NCI-H187 (cell line): ENCODE results near the gene MPZL1.

Source experiments
- DNase-seq, 2 experiments: peaks; one replicate each; lab custom pipeline; 2025; lab: John Stamatoyannopoulos, UW

Gene MPZL1

GRCh38 chr1:167751676-167752075 lies 29.9 kb downstream of the MPZL1 start:
- DNase-seq, result no peak

GRCh38 chr1:167752219-167752985 lies 30.6 kb downstream of the MPZL1 start:
- DNase-seq, result no peak

- no peak for DNase-seq
These were observed 33.9 kb downstream of the MPZL1 start for GRCh38 chr1:167755654-167756053.

- DNase-seq, result no peak
These were observed 35.1 kb downstream of the MPZL1 start for GRCh38 chr1:167756730-167757405.

DNA sequence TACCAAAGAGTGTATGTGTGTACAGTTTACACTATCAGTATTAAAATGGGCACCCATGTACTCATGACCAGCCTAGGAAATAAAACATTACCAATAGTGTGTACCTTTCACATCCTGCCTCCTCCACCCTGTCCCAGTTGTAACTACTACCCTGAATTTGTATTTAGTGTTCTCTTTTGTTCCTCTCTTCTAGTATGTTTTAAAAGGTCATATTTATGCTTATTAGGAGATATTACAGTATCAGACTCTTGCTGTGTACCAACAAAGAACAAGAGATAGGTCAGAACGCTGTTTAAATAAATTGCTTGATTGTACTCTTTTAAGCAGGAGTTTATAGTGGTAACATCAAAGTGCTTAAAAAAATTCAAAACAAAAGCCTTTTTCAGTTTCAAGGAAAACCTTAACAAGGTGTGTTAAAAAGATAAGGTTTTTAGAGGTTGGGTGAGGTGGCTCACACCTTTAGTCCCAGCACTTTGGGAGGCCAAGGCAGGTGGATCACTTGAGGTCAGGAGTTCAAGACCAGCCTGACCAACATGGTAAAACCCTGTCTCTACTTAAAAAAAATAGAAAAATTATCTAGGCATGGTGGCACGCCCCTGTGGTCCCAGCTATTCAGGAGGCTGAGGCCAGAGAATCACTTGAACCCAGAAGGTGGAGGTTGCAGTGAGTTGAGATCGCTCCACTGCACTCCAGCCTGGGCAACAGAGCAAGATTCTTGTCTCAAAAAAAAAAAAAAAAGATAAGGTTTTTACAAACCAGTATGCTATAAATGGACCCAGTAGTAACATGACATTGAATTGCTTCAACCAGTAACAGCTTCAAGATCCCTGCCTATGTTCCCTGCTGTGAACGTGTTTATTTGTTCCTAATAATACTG lies 35.9 kb downstream of the MPZL1 start:
- DNase-seq, result no peak

- DNase-seq, result no peak
These were observed 39.6 kb downstream of the MPZL1 start for GRCh38 chr1:167761400-167761799.

GRCh38 chr1:167762061-167762746 lies 40.4 kb downstream of the MPZL1 start:
- DNase-seq, result no peak

DNA sequence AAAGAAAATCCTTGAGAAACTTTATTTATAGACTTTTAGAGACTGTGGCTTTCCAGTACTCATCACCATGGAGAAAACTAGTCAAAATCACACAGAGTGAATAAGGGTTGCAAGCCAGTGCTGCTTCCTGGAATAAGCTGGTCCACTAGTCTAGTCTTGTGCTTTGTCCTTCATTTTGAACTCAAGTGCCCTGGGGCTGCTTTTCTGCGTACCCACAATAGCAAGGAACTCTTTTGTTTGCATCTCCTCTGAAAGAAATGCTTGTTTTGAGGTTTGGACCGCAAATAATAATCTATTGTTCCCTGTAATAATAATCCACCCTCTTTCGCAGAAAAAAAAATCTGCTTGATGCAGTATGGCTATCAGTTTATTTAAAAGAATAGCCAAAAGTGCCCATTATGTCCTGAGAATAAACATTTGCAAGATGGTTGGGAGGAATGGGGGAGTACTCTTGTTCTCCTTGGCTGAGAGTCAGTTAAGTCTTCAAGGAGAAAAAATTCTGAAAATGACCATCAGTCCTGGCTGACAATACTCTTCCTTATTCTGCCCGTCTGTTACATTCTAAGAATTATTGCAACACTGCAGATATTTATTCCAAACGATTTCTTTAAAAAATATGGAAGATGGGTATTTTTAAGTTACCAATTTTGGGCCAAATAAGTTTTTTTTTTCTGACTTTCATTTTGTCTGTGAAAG lies 41.9 kb downstream of the MPZL1 start:
- no peak for DNase-seq

DNA sequence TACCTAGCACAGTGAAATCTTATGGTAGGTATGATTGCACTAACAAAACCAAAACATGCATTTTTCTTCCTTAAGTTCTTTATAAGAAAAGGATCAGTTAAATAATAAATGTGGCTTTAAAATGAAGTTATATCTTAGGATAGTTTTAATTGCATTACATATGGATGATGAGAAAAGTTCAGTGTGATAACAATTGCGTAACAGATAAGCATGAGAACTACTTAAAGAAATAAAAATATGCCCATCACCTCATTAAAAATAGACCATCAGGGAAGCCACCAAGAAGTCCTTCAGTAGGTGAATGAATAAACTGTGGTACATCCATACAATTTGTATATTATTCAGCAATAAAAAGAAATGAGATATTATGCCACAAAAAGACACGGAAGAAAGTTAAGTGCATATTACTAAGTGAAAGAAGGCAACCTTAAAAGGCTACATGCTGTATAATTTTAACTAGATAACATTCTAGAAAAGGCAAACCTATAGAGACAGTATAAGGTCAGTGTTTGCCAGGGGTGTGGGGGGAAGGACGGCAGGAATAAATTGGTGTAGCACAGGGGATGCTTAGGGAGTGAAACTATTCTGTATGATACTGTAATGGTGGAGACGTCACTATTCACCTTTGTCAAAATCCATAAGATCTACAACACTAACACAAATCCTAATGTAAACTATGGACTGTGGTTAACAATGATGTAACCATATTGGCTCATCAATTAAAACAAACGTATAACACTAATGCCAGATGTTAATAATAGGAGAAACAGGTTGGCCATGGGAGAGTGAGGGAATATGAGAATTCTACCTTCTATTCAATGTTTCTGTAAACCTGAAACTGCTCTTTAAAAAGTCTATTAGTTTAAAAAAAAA lies 42.9 kb downstream of the MPZL1 start:
- DNase-seq, result no peak

DNA sequence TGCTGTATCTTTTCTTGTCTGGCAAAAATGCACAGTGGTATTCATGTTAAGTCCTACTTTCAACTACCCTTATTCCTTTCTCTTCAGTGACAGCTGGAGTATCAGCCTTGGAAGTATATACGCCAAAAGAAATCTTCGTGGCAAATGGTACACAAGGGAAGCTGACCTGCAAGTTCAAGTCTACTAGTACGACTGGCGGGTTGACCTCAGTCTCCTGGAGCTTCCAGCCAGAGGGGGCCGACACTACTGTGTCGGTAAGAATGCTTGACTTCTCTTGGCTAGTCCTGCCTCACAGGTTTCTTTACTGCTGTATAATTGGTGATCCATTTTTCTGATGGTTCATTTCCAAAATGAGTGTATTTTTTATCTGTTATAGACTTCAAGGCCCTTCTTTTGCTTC lies 43.7 kb downstream of the MPZL1 start:
- DNase-seq, result no peak

DNA sequence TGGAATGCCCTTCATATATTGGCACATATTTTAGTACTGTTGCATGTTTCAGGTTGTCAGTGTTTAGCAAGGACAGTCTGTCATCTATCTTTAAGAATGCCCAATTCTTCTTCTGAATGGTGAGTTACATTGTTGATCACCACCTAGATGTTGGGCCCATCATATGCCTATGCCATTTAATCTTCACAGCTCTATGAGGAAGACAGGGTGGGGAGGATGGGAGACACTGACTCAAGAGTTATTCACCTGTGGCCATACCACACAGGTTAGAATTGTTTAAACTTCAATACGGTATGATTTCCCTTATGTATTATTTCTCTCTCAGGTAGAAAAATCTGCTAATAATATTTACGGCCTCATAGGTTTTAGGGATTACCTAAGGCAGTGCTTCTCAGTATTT lies 44.8 kb downstream of the MPZL1 start:
- no peak for DNase-seq

GRCh38 chr1:167767761-167768160 lies 46.0 kb downstream of the MPZL1 start:
- DNase-seq, result no peak

- DNase-seq, result peak; percentile 20 to 34
These were observed 48.3 kb downstream of the MPZL1 start for GRCh38 chr1:167770127-167770526.

GRCh38 chr1:167772436-167772835 lies 50.7 kb downstream of the MPZL1 start:
- no peak for DNase-seq

GRCh38 chr1:167773516-167773915 lies 51.7 kb downstream of the MPZL1 start:
- no peak for DNase-seq

GRCh38 chr1:167774710-167775109 lies 52.9 kb downstream of the MPZL1 start:
- no peak for DNase-seq

GRCh38 chr1:167775178-167775577 lies 53.4 kb downstream of the MPZL1 start:
- DNase-seq, result no peak

GRCh38 chr1:167776151-167776550 lies 54.4 kb downstream of the MPZL1 start:
- no peak for DNase-seq

DNA sequence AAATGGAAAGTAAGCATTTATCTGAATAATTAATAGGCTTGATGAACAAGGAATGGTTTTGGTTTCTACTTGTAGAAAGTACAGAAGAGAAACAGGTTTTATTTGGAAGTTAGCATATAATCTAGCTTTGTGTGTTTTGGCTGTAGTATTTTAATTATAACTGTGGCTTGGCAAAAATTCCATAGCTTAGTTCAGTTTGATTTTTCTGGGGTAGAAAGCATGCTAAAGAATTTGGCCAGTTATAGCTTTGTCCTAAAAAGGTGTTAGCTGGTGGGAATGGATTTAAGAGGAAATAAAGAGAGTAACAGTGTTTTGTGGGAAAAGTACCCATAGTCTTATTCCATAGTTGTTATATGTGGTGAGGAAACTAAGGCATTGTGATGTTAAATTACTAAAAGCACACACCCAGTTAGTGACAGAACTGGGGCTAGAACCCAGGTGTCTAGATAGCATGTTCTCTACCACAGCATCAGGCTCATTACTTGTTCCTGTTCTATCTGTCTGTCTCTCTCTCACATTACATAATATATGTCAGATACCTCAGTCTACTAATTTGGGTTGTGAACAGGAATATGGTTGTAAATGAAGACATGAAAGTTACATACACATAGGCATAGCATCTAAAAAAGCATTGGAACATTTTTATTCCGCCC lies 55.0 kb downstream of the MPZL1 start:
- no peak for DNase-seq

- no peak for DNase-seq
These were observed 55.5 kb downstream of the MPZL1 start for GRCh38 chr1:167777269-167777650.
